Hematopoietic multipotent progenitor cell (in vitro differentiated cells): ENCODE results near the gene ARPC1A. TPM values are rescaled to one million over a fixed set of nuclear protein-coding genes. Genes with fewer than 3 reads are reported as not detected.
"Not testable (repeated sequence)": the region's sequence is repeated elsewhere in the genome, so short reads cannot be mapped to it uniquely, and the experiment has no call there.

ENCODE experiments used
- DNase-seq, 3 donors: peaks; one replicate each; pipeline ENCODE4 v3.0.0-alpha.2; 2011 to 2015; ENCODE audit warnings: low read depth in 2 of 3, low spot score in 2 of 3
- total RNA-seq: library from RNA; depleted of rRNA; stranded (reverse); fragments of >200 nt; gene quantifications from one replicate; pipeline ENCODE4 v1.2.3, GENCODE V29; 2012

The ARPC1A gene
- total RNA-seq, 1 donor, result 52.8 TPM

- no peak for DNase-seq
Observed at GRCh38 chr7:99385564-99385963, 59.9 kb downstream of the ARPC1A start.

GRCh38 chr7:99386584-99387238, 61.0 kb downstream of the ARPC1A start:
- peak in 2 of 3 donors; percentile 67 to 79 for DNase-seq

GRCh38 chr7:99387239-99387635, 61.5 kb downstream of the ARPC1A start:
- DNase-seq, result not testable (repeated sequence)

GRCh38 chr7:99387912-99388311, 62.2 kb downstream of the ARPC1A start:
- no peak for DNase-seq

- no peak for DNase-seq
Observed at GRCh38 chr7:99389772-99390171, 64.1 kb downstream of the ARPC1A start.

GRCh38 chr7:99390941-99391602, 65.4 kb downstream of the ARPC1A start:
- DNase-seq, result no peak

GRCh38 chr7:99392046-99392445, 66.3 kb downstream of the ARPC1A start:
- DNase-seq, result no peak

- peak; percentile 70 to 79 (median 79) for DNase-seq
Observed at GRCh38 chr7:99392659-99393354, 67.1 kb downstream of the ARPC1A start.

GRCh38 chr7:99393355-99394187, 67.9 kb downstream of the ARPC1A start:
- no peak for DNase-seq

- no peak for DNase-seq
Observed at GRCh38 chr7:99394188-99394502, 68.4 kb downstream of the ARPC1A start.

- no peak for DNase-seq
Observed at GRCh38 chr7:99395616-99396327, 70.1 kb downstream of the ARPC1A start.

GRCh38 chr7:99396418-99397296, 71.0 kb downstream of the ARPC1A start:
- DNase-seq, result no peak

- no peak for DNase-seq
Observed at GRCh38 chr7:99397297-99397983, 71.7 kb downstream of the ARPC1A start.

GRCh38 chr7:99398891-99399445, 73.3 kb downstream of the ARPC1A start:
- no peak for DNase-seq

- DNase-seq, result no peak
Observed at GRCh38 chr7:99399597-99399996, 73.9 kb downstream of the ARPC1A start.

GRCh38 chr7:99402854-99403253, 77.2 kb downstream of the ARPC1A start:
- DNase-seq, result no peak

GRCh38 chr7:99403764-99404163, 78.1 kb downstream of the ARPC1A start:
- no peak for DNase-seq

- DNase-seq, result no peak
Observed at GRCh38 chr7:99404235-99404976, 78.7 kb downstream of the ARPC1A start.
